GM19372 (cell line): ENCODE results near the gene ZIC2.

ENCODE experiments used
- ATAC-seq: cut with Tn5 transposase; IDR thresholded peaks from one replicate; pipeline ENCODE4 v1.9.1; 2021; ENCODE audit warnings: mild to moderate bottlenecking, low read depth, moderate library complexity; ENCODE audit not compliant: unreplicated experiment

The ZIC2 gene

DNA sequence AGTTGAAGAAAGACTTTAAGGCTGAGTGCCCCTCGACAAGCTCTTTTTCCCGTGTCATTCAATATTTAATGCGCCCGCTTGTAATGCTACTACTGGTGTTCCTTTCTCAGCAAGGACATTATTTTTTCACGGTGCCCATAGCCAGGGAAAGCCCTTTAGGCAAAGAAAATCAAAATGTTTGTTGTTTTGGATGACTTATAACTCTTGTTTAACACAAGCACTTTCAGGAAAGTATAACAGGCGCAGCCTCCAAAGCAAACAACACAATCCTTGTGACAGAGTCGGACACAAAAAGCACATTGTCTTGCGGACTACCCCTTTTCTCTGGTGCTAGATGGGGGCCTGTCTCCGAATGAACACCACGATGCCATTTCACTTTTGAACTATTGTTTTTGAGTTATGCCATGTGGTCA, 22.5 kb upstream of the ZIC2 start:
- no peak for ATAC-seq

DNA sequence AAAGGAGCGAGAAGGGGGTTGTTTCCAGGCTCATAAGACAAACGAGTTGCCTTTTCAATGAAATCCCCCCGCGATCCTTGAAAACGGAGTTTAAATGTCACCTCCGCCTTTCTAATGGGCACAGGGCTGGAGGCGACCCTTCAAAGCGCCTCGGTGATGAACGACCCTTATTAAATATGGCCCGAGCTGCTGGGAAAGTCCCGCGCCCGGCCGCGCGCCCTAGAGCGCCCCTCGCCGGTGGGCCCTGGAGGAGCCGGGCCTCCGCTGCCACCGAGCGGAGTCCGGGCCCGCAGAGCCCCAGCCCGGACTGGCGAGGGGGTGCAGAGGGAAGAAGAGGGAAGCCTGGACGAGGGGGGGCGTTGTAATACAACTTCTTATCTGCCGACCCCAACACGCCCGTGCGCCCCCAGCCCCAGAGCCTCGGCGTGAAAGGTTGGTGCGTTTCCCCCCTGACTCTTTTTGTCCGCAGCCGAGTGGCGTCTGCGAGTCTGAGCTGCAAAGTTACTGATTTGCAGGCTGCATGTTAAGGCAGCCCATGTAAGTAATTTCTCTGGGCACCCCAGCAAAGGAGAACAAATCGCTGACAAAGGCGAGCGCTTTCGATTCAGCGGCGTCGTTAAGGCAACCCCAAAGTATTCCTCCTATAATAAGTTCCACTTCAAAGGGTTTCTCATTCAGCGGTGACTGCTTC, 21.9 kb upstream of the ZIC2 start:
- ATAC-seq: no peak

DNA sequence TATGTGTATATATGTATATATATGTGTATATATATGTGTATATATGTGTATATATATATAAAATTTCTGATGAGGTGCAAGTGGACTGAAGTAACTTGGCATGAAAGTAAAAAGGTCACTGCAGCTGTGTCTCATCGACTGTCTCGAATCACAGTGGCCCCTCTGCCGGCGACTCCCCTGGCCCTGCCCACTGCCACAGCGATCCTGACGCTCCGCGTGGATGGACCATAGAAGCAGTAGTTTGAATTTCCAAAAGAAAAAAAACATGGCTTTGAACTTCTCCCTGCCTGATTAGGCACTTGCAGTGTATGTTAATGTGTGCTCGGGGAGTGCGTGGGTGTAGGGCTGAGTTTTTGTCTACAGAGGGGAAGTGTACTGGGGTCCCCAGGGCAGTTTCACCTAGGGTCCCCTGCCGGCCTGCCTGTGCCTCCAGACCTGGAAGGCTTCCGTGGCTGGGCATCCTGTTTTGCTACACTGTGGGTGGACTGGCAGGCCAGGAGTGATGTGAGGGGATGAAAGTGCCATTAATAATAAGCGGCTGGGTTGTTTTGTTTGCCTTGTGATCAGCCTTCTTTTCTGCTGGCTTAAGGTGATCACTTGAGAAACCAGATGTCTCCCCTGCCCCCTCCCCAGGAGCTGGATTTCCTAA, 20.8 kb upstream of the ZIC2 start:
- ATAC-seq: no peak

- no peak for ATAC-seq
These were observed 19.9 kb upstream of the ZIC2 start for GRCh38 chr13:99961636-99962035.

GRCh38 chr13:99962242-99962641, 19.3 kb upstream of the ZIC2 start:
- no peak for ATAC-seq

DNA sequence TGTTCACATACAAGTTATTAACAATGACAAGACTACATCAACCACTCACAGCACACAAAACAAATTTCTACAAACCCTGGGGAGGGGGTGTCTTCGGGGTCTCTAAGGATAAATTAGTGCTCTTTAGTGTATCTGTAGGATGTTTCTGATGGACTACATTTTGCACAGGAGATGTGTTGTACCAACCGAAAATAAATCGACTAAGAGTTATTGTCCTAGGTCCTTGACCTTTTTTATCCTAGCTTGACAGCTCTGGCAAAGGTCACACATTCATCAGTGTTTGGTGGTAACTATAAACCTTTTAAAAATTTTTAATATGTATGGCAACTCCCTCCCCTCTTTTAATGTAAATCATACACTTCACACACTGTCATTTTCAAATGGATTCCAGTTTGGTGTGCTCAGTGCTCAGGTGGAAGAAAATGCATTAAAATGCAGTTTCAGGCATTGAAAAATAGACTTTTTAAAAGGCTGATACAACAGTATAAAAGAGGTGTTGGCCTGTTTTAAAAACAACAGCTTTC, 17.7 kb upstream of the ZIC2 start:
- no peak for ATAC-seq

DNA sequence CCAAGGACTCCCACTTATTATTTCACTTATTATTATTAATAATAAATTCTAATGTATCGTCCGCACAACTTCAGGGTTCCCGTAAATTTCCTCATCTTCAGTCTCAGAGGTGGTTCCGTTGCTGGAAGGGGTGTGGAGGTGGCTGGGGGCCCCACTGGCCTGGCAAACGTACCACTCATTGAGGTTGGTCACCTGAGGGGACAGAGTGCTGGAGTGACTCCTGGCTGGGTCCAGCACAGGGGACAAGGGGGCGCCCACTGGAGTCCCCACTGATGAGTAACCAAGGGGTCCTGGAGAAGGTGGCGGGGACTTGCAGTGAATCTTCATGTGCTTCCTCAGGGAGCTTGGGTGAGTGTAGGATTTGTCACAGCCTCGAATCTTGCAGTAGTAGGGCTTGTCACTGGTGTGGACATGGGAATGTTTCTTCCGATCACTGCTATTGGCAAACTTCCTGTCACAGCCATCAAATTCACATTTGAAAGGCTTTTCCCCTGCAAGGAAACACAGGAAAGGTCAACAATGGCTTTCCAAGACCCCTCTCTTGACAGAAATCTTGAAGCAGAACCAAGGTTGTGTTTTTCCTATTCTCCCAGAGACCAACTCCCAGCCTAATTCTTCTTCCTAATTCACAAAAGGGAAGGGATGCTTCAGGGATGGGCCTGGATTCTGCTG, 16.1 kb upstream of the ZIC2 start:
- no peak for ATAC-seq

GRCh38 chr13:99966064-99966805, 15.3 kb upstream of the ZIC2 start:
- ATAC-seq: no peak

GRCh38 chr13:99967498-99967868, 14.1 kb upstream of the ZIC2 start:
- ATAC-seq: no peak

GRCh38 chr13:99967869-99968520, 13.6 kb upstream of the ZIC2 start:
- ATAC-seq: no peak

DNA sequence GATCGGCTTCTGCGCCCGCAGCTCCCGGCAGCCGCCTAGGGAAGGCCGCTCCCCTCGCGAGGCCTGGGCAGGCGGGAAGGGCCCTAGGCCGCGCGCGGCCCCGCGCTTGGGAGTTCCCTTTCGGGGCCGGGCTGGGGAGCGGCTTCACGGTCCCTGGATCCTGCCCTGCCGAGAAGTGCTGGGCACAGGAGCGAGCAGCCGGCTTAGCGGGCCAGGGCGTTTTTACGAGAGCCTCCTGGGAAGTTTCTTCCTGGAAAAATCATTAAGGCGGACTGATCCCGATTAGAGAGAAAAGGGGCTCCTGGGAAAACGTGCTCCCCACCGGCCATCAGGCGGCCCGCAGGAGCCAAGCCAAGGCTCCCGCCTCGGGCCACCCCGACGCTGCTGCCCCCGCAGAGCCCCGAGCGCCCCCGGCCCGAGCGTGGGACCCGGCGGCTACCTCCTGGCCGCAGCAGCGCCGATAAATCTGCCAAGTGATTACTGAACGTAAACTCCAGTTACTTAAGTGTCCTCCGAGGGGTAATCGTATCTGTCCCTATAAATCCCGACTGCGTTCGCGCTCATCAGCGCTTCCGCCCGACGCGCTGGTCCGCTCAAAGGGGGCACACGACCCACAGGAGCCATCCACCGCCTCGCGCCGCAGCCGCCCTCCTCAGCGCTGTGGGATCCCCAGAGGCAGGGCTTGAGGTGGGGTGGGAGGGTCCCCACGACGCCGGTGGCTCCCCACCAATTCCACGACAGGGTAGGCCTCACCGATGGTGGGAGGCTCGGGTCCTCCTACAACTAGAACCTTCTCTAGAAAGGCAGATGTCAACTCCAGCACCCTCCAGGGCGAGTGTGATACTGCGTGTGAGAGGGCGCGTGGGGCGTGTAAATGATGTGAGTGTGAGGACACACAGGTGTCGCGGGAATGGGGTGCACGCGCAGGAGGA, 12.8 kb upstream of the ZIC2 start:
- no peak for ATAC-seq

DNA sequence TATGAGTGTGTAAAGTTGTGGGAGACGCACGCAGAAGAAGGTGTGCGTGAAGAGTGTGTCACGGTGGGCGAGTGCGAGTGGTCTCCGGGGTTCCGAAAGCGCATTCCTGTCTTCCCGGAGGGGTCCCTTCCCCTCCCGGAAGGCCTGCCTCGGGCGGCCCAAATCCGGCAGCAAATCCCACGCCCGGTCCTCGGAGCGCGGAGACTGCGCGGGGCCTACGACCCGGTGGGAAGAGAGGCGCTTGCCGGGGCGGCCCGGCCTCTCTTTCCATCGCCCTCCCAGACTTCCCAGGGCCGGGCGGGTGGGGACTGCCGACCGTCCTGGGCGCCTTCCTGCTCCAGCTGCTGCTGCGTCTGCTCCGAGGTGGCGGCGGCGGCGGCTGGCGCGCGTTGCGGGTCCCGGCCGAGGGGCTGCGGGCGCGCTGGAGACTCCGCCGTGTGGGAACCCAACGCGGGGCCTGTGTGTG, 12.1 kb upstream of the ZIC2 start:
- ATAC-seq: no peak

DNA sequence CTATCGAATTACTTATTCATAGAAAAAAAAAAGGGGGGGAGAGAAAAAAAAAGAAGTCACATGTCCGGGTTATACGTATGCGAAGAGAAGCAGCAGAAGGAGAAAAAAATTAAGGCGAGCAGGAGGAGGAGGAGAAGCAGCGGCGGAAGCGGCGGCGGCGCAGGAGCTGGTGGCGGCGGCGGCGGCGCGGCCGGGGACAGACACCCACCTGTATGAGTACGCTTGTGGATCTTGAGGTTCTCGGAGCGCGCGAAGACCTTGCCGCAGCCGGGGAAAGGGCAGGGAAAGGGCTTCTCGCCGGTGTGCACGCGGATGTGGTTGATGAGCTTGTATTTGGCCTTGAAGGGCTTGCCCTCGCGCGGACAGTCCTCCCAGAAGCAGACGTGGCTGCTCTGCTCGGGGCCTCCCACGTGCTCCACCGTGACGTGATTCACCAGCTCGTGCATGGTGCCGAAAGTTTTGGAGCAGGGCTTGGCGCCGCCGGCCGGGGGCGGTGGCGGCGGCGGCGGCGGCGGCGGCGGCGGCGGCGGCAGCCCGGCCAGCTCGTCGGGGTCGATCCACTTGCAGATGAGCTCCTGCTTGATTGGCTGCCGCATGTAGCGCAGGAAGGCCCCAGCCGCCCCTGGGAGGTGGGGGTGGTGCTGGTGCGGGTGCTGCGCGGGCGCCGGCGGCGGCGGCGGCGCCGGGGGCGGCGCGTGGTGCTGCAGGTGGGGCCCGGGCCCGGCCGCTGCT, 11.5 kb upstream of the ZIC2 start:
- peak; percentile 44 for ATAC-seq

GRCh38 chr13:99970651-99971575, 10.7 kb upstream of the ZIC2 start:
- ATAC-seq: no peak

DNA sequence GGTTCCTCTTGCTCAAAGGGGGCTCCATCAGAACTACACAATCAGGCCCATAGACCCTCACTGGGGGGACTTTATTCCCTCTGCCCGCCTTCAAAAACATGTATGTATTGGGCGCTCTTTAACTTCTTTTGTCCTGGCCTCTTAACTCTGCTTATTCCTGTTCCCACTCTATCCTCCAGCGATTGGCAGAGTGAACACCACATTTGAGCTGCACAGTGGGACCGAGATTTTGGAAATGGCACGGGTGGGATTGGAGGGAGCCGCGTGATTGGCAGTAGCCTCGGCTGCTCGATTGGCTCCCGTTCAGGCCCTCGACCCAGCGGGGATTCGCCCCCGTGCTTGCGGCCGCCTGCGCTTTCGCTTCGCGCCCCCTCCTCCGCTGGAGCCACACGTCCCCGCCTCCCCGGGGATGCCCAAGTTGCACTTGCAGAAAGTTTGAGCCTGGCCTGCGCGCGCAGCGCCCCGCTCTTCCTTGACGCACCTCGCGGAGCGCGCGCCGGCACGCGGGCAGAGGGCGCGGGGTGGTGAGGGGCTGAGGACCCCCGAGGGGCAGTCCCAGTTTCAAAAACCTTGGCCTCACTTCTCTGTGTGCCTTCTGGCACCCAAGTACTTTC, 9.9 kb upstream of the ZIC2 start, which contains the start of gene ZIC5:
Gene ZIC5 (minus strand): TSS at position 192 of the 614 bp plus-strand sequence. CDS start 164 bp downstream, at position 28.
- ATAC-seq: no peak

DNA sequence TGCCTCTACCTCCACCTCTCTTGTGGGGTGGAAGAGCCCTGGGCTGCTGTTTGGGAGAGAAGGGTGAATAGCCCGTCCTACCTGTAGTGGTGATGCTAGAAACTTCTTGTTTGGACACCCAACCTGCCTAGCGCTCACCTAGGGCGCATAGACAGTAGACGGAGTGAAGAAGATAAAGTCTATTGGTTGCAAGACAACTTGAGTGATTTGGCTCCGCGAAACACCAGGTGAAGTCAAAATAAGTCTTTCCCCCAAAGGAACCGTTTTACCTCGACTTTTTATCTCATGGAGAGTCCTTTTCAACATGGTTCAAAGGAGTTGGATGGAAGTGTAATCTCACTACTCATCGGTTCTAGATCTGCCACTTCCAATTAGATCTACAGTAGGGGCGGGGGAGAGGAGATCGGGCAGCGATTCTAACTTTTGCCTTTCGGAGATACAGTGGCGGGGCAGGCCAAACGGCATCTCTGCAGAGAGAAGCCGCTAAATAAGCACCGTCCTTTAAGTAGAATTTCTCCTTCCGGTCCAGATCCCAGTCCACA, 9.3 kb upstream of the ZIC2 start:
- no peak for ATAC-seq
